GM18909 (cell line): ENCODE results near the gene SEZ6L.

Experiments
- ATAC-seq: cut with Tn5 transposase; IDR thresholded peaks from one replicate; pipeline ENCODE4 v1.9.1; 2021; ENCODE audit warnings: mild to moderate bottlenecking; ENCODE audit not compliant: unreplicated experiment, poor library complexity

SEZ6L gene

DNA sequence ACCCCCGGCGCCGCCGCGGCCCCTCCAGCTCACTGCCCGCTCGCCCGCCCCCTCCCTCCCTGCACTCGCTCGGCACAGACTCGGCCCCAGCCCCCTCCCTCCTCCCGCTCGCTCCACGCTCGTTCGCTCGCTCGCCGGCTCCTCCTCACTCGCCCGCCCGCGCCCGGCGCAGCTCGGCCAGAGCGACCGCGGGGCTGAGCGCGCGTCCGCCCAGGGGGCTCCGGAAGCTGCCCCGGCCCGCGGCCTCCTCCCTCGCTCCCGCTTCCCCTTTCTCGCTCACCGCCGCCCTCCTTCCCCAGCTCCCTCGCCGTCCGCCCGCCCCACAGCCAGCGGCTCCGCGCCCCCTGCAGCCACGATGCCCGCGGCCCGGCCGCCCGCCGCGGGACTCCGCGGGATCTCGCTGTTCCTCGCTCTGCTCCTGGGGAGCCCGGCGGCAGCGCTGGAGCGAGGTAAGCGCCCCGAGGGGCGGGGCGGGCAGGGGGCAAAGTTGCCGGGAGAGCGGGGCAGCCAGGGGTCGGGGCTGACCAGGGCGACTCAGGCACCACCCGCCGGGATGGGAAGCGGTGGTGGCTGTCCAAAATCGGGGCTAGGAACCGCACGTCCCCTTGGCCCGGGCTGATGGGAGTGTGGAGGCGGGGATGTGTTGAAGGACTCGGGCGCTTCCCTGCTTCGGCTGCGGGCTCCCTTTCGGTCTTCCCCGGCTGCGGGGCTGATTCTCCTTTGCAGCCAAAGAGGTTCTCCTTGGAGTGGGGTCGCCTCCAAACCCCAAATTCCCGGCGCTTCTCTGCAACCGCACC, at the start of gene SEZ6L:
Gene SEZ6L (plus strand): TSS at position 148 of the 797 bp plus-strand sequence. CDS start 208 bp downstream, at position 356.
- no peak for ATAC-seq

DNA sequence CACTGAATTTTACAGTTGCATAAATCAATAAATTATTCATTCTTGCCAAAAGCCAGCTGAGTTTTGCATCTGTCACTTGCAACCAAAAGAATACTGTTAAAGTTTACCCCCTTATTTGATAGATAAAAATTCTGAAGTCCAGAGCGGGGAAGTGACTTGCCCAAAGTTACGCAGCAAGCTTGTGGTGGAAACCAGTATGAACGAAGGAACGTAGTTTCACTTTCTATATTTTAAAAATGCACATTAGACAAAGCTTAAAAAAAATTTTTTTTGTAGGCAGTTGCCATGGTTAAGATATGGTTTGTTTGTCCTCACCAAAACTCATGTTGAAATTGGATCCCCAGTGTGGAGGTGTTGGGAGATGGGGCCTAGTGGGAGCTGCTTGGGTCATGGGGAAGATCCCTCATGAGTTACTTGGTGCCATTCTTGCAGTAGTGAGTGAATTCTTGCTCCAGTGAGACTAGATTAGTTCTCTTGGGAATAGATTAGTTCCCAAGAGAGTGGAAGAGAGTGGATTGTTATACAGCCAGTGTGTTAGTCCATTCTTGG, 46.3 kb upstream of the SEZ6L start:
- ATAC-seq: no peak

DNA sequence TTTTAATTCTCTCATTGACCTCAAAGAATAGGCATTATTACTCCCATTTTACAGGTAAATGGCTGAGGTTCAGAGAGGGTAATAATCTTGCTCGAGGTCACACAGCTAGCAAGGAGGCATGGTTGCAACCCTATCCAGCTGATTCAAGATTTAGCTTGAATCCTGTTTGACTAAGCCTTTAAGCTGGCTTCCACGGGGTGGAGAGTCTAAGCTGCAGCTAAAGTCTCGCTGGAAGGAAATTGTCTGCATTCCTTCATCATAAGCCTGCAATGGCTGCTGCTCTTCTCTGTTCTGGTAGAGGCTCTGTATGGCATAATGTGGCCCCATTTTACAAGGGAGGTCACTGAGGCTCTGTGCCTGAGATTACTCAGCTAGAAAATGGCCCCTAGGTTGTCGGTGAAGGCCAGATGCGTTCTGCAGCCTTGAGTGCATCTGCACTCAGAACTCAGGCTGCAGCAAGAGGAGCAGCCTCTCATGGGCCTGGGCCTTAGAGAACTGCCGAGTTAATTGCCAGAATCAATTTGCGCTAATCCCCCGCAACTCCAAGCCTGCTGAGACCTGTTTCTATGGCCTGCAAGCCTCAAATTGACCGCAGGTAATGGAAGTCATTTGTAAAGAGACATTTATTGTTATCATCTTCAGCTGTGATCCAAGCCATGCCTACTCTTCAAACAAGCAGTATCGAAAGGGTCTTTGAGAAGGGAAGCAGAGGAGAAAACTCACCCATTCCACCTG, 44.1 kb upstream of the SEZ6L start:
- no peak for ATAC-seq

DNA sequence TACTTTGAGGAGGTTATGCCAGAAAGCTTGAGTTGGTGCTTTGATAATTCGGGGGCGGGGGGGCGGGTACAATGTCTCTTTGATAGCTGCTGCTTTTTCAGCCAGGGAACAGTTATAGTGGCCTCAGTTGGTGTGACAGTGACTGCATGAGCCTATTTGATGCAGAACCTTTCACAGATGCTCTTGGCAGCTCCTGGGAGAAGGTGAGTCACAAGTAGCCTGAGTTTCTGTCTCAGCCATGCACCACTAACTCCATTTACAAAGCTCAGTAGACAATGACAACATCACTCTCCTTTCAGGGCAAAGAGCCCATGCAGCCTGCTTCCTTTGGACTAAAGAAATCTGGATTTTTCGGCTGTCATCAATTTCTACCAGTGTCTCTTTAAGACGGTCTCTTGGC, 42.1 kb upstream of the SEZ6L start:
- no peak for ATAC-seq

DNA sequence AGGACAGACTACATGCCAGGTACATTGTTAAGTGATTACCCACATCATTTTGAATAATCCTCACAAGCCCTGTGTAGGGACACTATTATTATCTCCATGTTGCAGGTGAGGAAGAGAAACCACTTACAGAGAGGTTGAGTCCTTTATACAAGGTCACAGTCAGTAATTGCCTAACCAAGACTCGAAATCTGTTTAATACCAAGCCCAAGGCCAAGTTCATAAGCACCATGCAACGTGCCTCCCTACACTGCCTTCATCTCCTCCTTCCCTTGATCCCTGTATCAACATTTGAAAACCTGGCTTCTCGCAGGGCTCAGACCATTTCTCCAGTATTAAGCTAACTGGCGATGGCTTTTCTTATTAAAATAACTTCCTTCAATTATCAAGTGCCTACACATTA, 41.7 kb upstream of the SEZ6L start:
- ATAC-seq: no peak

DNA sequence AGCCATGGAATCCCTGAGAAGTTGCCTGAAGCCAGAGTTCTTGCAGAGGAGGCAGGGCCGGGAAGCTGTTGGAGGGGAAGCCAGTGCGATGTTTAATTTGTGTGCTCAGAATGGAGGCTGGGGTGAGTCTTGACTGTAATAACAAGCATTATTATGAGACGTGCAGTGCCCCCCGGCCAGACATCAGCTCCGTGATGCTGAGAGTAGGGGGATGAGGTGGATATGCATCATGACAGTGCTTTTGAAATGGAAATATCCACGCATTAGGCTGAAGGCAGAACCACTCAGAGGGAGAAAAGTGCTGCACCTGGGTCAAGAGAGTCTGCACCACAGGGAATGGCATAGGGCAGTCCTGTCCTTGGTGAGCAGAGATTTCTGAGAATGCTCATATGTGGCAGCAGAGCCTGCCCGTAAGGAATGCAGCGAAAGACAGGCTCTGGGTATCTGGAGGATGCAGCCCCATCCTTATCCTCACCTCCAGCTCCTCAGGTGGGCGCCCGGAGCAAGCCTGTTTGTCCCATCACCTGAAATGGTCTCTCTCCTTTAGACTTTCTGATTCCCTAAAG, 37.6 kb upstream of the SEZ6L start:
- ATAC-seq: no peak

DNA sequence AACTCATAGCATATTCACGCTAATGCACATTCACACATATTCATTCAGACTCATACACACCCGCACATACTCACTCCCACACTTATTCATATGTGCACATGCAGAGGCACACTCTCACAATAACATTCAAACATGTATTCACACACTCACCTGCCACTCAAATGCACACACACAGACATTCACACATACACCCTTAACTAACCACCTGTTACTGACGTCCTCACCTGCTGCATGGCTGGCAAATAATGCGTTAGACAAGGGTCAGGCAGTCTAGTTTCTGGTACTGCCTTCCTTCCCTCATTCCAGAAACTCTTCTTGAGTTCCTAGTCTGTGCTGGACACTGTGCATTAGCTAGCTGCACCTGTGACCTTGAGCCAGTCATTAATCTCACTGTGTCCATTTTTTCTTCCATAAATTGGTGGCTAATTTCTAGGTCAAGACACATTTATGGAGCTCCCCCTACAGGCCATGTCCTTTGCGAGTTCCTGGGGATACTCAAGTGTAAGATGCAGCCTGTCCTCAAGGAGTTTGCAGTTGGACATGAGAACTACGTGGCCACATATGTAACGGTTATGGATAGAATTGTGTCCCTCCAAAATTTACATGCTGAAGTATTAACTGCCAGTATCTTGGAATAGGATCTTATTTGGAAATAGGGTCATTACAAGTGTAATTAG, 34.5 kb upstream of the SEZ6L start:
- no peak for ATAC-seq

DNA sequence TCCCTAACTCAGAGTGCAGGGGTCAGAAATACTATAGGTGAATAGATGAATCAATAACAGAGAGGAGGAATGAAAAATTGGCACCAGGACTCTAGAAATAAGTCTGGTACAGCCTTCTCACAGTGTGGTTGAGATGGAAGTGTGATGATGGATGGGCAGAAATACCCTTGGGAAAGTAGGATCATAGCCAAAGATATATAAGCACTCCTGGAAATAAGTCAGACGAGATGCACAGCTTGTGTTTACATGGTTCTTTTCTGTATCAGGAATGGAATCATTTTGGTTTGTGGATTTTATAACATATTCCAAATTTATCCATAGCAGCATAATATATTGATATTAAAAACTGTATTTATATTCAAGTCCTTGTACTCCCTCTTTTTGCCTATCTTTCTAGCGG, 33.5 kb upstream of the SEZ6L start:
- ATAC-seq: no peak

DNA sequence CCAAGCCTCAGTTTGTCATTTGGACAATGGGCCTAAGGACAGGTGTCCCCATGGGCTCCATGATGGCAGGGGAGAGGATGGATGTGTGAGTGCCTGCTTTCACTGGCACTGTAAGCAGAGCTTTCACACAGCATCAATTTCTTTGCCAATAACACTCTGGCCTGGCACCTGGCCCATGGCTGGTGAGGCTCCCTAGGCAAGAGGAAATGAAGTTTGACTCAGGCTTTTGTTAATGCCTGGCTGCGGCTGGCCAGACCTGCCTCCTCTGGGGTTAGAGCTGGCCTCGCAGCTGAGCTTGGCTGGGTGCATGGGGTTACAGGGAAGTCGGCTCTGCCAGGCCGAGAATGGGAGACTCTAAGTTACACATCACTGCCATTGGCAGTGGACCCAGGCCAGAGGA, 30.0 kb upstream of the SEZ6L start:
- no peak for ATAC-seq

DNA sequence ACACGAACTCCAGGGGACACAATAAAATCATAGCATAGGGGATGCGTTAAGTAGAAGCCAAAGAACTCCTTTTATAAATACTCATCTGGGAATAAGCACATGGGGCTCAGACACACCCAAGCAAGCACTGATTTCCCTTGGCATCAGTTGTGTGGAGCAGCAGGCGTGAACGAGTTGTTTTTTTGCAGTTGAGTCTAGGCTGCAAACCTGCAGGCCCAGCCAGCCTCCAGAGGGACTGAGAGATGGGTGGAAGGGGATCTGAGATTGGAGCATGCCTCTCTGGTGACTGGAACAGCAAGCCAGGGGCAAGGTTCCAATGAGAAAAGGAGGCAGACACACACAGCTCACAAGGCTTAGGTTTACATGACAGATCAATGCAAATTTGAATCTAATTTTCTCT, 27.4 kb upstream of the SEZ6L start:
- ATAC-seq: no peak

DNA sequence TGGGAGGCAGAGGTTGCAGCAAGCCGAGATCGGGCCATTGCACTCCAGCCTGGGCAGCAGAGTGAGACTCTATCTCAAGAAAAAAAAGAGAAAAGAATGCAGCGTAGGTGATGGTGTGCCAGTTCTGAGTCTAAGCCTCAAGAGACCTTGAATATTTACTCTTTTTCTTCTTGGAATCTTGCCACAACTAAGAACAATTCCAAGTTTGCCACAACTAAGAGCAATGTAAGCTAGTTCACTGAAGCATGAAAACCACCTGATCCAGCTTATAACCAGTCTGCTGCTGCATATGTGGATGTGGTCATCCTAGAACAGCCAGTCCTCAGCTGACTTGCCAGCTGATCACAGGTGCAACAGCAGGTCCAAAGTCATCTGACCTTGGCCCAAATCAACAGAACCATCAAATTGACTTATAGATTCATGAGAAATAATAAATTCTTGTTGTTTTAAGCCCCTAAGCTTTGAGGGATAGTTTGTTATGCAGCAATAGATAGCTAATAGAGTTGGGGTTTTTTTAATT, 25.4 kb upstream of the SEZ6L start:
- no peak for ATAC-seq

DNA sequence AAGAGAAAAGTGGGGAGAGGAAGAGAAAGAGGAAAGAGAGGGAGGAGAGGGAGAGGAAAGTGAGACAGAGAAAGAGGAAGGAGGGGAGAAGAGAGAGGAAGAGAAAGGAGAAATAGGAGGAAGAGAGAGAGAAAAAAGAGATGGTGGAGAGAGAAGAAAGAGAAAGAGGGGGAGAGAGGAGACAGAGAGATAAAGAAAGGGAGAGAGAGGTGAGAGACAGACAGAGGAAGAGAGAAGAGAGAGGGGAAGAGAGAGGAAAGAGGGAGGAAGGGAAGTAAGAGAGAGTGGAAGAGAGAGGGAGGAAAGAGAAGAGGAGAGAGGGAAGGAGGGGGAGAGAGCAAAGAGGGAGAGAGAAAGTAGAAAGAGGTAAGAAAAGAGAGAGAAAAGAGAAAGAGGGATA, 9.4 kb upstream of the SEZ6L start:
- no peak for ATAC-seq

DNA sequence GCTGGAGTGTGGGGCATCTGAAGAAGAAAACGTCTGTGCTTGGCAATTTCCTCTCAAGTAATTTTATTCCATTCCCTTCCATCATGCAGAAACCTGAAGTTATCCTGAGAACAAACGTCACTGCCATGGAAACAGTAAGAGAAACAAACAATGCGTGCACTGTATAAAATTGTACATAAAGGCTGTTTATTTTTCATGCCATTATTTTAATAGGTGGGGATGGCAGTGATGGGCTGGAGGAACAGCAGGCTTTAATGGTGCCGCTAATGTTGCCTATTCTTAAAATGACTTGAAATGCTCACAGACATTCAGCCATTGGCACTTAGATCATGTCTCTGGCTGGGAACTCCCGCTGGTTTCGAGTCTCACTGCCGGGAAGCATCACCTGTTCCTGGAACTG, 7.5 kb upstream of the SEZ6L start:
- no peak for ATAC-seq

DNA sequence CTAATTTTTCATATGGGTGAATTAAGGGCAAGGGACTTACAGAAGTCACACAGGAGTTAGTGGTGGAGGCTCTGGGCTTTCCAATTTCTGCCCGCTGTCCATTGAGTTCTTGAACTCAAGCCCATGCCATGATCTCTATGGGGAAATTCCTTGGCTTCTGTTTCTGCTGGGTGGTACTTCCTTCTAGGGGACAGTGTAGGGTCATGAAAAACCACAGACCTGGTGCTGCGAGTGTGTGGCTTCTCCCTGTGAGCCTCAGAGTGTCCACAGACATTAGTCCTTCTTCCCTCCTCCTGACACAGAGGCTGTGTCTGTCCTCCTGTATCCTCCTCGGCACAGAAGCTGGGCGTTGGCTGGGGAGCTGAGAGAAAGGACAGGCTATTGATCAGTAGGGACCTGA, 6.3 kb upstream of the SEZ6L start:
- no peak for ATAC-seq

DNA sequence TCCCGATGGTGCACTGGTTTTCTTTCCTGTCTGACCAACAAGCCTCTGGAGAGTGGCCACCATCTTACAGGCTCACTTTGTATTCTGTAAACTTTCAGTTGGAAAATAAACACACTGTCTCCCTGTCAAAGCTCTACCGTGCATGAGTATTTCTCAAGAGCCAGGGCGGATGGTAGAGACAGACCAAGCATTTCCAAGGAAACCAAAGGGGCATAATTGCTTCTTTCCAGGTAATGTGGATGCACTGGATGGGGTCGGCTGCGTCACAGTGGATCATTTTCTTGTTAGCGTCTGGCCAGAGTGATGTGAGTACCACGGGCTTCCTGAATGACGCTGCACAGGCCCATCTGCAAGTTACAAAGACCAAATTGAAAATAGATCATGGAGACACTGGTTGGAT, 5.1 kb upstream of the SEZ6L start:
- ATAC-seq: no peak

DNA sequence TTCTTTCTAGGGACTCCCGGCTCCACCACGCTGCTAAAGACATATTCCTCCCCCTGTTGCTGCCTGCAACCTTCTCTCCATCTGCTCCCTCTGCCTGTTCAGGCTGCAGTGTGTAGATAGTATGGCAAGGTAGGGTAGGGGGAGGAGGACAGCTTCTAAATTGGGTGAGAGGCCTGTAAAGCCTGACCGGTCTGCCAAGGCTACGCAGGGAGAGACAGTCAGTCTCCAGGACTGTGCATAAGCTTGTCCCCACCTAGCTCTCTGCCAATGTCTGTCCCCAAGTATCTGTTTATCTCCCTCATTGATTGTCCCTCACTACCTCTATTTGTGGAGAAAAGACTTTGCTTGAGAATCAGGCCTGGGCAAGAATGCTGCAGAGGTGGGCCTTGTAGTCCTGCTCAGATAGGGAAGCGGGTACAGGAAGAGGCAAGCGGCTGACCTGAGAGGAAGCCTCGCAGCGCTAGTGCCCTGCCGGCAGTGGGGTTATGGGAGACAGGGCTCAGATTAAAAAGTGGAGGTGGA, 871 bp upstream of the SEZ6L start:
- no peak for ATAC-seq

DNA sequence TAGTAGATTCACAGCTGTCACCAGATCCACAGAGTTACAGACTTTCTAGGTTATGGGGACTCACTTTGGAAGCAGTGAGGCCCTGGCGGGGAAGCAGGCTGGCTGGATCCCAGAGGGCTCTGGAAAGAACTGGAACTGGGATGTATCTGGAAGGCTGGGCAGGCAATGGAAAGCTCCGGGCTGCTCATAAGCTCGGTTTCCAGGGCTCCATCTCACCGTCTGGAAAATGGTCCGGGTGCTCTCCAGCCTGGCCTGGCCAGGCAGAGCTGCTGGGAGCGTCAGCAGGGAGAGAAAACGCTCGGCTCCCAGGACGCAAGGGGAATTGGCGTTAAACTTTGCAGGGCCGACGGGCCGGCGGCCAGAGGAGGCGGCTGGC, 335 bp upstream of the SEZ6L start:
- ATAC-seq: no peak

DNA sequence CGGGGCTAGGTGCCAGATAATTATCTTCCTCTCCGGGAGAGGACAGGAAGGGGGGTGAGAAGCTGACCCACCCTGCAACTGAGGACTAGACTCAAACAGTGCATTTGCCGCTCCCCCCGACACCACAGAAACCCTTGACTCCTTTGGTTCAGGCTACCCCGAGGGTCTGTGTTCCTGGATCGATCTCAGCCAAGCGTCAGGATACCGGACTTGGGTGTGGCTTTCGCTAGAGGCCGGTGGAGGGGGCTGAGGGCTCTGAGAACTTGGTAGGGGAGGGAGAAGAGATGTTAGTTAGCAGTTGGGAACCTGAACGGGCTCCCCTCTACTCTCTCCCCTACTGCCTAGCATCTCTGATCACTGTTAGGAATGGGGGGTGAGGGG, 840 bp downstream of the SEZ6L start:
- no peak for ATAC-seq

DNA sequence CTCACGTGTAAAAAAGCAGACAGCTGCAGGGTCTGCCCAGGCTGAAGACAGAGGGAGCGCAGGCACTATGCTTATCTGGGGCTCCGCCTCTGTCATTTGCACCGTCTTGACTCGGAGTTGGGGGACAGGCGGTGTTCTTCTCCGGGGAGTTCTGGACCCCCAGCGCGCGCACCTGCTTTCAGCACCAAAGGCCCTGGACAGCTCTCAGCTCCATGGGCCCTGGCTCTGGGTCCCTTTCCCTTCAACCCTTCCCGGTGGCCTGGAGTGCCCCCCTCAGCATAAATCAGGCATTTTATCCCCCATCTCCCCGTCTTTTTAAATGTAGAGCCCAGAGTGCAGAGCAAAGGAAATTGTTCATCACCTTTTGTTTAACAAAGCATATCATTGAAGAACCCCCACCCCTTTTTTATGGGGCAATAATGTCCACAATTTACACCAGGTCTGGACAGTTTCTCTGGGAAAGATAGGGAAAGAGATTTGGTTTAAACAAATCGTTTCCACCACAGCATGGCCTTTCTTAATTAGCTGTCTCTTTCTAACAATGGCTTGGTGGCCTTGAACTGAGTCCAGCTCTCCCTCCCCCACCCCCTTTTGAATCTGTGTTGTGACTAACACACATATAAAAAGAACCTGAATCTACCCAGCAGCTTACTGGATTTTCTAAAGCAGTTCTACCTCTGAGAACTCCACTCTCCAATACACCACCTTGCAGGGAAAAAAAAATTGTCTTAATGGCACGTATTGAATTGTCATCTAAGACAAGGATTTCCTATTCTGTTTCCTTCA, 1.7 kb downstream of the SEZ6L start:
- ATAC-seq: no peak
